ENCODE data around the gene CCK.

Gene CCK

DNA sequence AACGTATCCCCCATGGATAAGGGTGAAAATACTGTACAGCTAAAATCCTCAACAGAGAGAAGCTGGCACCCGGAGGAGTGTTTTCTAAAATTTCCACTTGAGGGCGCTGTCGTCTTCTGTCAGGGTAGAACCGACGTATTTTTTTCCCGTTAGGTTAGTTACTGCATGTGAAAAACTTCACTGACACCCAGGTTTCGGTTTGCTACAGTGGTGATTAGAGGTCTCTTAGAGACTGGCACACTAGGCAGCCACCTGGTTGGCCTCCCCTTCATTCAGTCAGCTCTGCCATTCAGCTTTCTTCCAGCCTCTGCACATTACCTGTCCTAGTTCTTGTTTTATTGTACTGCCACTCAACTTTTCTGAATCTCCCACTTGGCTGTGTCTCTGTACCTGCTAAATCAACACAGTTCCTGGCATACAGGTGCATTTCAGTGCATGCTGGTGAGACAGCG is 18.4 kb downstream of the CCK start:
- DNase-seq (ENCODE audit: low read depth, low spot score) = no peak
- POLR2A ChIA-PET = no interaction called here
- CTCF ChIA-PET = interaction anchor here (0.6 to 7.3 kb wide), 25 partner anchors 13 to 498 kb away, joined by 3 to 154 read pairs (median 4); no protein-coding TSS in a partner anchor
- peak; percentile 66 for TF ChIP-seq CTCF (IDR thresholded peaks at IDR 0.05; ENCODE audit: insufficient read depth, low read length, missing control alignments)
- no peak overlapping the region for H3K4me3 ChIP-seq (ENCODE audit: low read depth, low read length)

DNA sequence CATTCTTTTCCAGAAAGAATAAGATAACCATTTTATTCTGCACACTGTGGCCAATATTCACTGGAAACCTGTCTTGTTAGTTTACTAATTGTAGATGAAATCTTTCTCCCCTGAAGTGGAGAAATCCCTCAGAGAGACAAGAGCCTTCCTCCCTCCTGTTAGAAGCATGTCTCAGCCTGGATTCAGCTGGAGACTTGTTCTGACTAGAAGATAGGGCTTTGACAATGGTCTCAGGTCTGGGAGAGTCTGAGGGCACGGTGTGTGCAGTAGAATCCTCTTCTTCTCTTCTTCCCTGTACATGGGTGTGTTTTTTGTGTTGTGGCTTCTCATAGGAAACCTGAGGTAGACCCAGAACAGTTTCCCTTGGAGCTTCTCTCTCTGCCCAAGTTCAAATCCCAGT is 19.9 kb downstream of the CCK start:
- ChIA-PET CTCF (interaction anchor here (0.9 to 7.3 kb wide), 11 partner anchors 9 to 302 kb away, joined by 3 to 154 read pairs (median 9); no protein-coding TSS in a partner anchor), POLR2A (no interaction called here)
- no peak for TF ChIP-seq CTCF (IDR thresholded peaks at IDR 0.05; ENCODE audit: insufficient read depth, low read length, missing control alignments)
- no peak for DNase-seq (ENCODE audit: low read depth, low spot score)
- H3K4me3 ChIP-seq (ENCODE audit: low read depth, low read length) = no peak overlapping the region

GRCh38 chr3:42236611-42237010 is 29.4 kb downstream of the CCK start:
- TF ChIP-seq CTCF (IDR thresholded peaks at IDR 0.05; ENCODE audit: insufficient read depth, low read length, missing control alignments) = no peak

GRCh38 chr3:42235532-42235931 is 30.5 kb downstream of the CCK start:
- CTCF ChIA-PET = interaction anchor here (0.8 kb wide), 1 partner anchor 14 kb away, joined by 3 read pairs; no protein-coding TSS in a partner anchor
- no peak overlapping the region for H3K4me3 ChIP-seq (ENCODE audit: low read depth, low read length)
- POLR2A ChIA-PET = no interaction called here
- TF ChIP-seq CTCF (IDR thresholded peaks at IDR 0.05; ENCODE audit: insufficient read depth, low read length, missing control alignments) = no peak
- no peak for DNase-seq (ENCODE audit: low read depth, low spot score)

More at GRCh38 chr3:42236611-42237010, 29.4 kb downstream of the CCK start:
- ChIA-PET CTCF (interaction anchor here (0.7 to 1.3 kb wide), 3 partner anchors 9 to 311 kb away, joined by 3 to 4 read pairs (median 3); no protein-coding TSS in a partner anchor), POLR2A (no interaction called here)
- no peak for DNase-seq (ENCODE audit: low read depth, low spot score)
- no peak overlapping the region for H3K4me3 ChIP-seq (ENCODE audit: low read depth, low read length)

GRCh38 chr3:42230860-42231259 is 35.1 kb downstream of the CCK start:
- no peak for DNase-seq (ENCODE audit: low read depth, low spot score)
- ChIA-PET CTCF (interaction anchor here (2.4 to 6.1 kb wide), 4 partner anchors 10 to 306 kb away, joined by 11 to 98 read pairs (median 21); no protein-coding TSS in a partner anchor), POLR2A (no interaction called here)
- no peak overlapping the region for H3K4me3 ChIP-seq (ENCODE audit: low read depth, low read length)
- no peak for TF ChIP-seq CTCF (IDR thresholded peaks at IDR 0.05; ENCODE audit: insufficient read depth, low read length, missing control alignments)

GRCh38 chr3:42229942-42230688 is 35.9 kb downstream of the CCK start:
- ChIA-PET CTCF (interaction anchor here (0.6 to 6.1 kb wide), 47 partner anchors 9 to 651 kb away, joined by 3 to 98 read pairs (median 5); no protein-coding TSS in a partner anchor), POLR2A (no interaction called here)
- TF ChIP-seq CTCF (IDR thresholded peaks at IDR 0.05; ENCODE audit: insufficient read depth, low read length, missing control alignments) = peak; percentile 44
- H3K4me3 ChIP-seq (ENCODE audit: low read depth, low read length) = peak overlapping the region; percentile 23; the same call in 1 of the 2 replicates
- DNase-seq (ENCODE audit: low read depth, low spot score) = no peak

Measured in AG04449 (cell line).